HG02588 (cell line): Measurements from ENCODE around the gene CSNK2A1.
"Not testable (repeated sequence)": the region's sequence is repeated elsewhere in the genome, so short reads cannot be mapped to it uniquely, and the experiment has no call there.

Experiments used
- ATAC-seq: cut with Tn5 transposase; IDR thresholded peaks from one replicate; pipeline ENCODE4 v1.9.1; 2021; ENCODE audit warnings: mild to moderate bottlenecking, moderate library complexity; ENCODE audit not compliant: unreplicated experiment

The CSNK2A1 gene

GRCh38 chr20:536426-537010 is 7.1 kb downstream of the CSNK2A1 start:
- ATAC-seq, result no peak

- ATAC-seq, result no peak
These were observed 7.6 kb downstream of the CSNK2A1 start for GRCh38 chr20:535958-536357.

- no peak for ATAC-seq
These were observed 10.1 kb downstream of the CSNK2A1 start for GRCh38 chr20:533526-533925.

GRCh38 chr20:532530-532929 is 11.1 kb downstream of the CSNK2A1 start:
- no peak for ATAC-seq

GRCh38 chr20:531608-532007 is 12.0 kb downstream of the CSNK2A1 start:
- ATAC-seq, result no peak

GRCh38 chr20:530321-530720 is 13.3 kb downstream of the CSNK2A1 start:
- ATAC-seq, result no peak

- no peak for ATAC-seq
These were observed 14.5 kb downstream of the CSNK2A1 start for GRCh38 chr20:528923-529604.

- ATAC-seq, result no peak
These were observed 16.1 kb downstream of the CSNK2A1 start for GRCh38 chr20:527571-527886.

- no peak for ATAC-seq
These were observed 21.7 kb downstream of the CSNK2A1 start for GRCh38 chr20:521860-522259.

- no peak for ATAC-seq
These were observed 23.6 kb downstream of the CSNK2A1 start for GRCh38 chr20:519999-520398.

GRCh38 chr20:517221-517620 is 26.4 kb downstream of the CSNK2A1 start:
- ATAC-seq, result no peak

- ATAC-seq, result no peak
These were observed 26.8 kb downstream of the CSNK2A1 start for GRCh38 chr20:516799-517198.

- ATAC-seq, result no peak
These were observed 27.9 kb downstream of the CSNK2A1 start for GRCh38 chr20:515696-516095.

- no peak for ATAC-seq
These were observed 30.2 kb downstream of the CSNK2A1 start for GRCh38 chr20:513429-513828.

- ATAC-seq, result not testable (repeated sequence)
These were observed 33.1 kb downstream of the CSNK2A1 start for GRCh38 chr20:510328-511057.

GRCh38 chr20:508364-508787 is 35.2 kb downstream of the CSNK2A1 start:
- ATAC-seq, result not testable (repeated sequence)

GRCh38 chr20:507761-508332 is 35.7 kb downstream of the CSNK2A1 start:
- ATAC-seq, result no peak

- ATAC-seq, result no peak
These were observed 36.4 kb downstream of the CSNK2A1 start for GRCh38 chr20:507006-507758.

- ATAC-seq, result no peak
These were observed 38.9 kb downstream of the CSNK2A1 start for GRCh38 chr20:504632-505075.

GRCh38 chr20:503048-503737 is 40.4 kb downstream of the CSNK2A1 start:
- ATAC-seq, result no peak

- ATAC-seq, result no peak
These were observed 45.6 kb downstream of the CSNK2A1 start for GRCh38 chr20:497979-498378.
